Bronchus fibroblast of lung (primary cell): ENCODE measurements around the gene DDX39A. TPM values are rescaled to one million over a fixed set of nuclear protein-coding genes. Genes with fewer than 3 reads are reported as not detected.

Source experiments
- total RNA-seq: library from RNA; depleted of rRNA; stranded (reverse); fragments of >200 nt; gene quantifications from 2 replicates; pipeline ENCODE4 v1.2.3, GENCODE V29; 2015

The DDX39A gene
- 126 and 139 TPM in 2 replicates for total RNA-seq

DNA sequence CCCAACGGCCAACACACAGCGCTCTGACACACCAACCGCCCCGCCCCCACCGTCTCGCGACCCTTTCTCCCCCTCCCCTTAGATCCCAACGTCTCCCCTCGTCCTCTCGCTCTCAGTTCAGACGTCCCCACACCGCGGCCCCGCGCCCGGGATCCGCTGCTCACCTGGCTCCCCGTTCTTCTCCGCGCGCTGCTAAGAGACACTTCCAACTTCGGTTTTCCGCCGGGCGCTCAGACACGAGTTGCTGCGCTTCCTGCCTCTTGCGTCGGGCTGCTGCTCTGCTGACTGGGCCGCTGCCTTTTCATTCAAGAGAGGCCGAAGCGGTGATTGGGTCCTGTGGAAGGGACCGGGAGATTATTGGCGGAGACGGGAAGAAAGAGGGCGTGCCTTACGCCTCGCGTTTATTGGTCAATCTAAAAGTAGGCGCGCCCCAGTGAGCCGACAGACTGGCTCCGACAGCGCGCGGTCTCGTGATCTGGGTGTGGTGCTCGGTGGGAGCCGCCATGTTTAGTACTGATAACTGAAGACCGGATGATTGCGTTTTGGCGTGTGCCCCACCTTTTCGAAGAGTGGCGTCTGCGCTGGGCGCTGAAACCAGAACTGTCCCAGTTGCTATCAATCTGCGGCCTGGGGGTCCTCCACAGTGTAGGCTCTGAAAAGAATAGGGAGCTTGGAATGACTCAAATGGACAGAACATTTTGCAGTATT is at the start of gene DDX39A:
DDX39A (minus strand) TSS at position 236 of the 708 bp plus-strand sequence. CDS start 6,121 bp downstream, outside the sequence.

GRCh38 chr19:14432791-14433553 is 13.8 kb upstream of the DDX39A start, which contains the start of gene PKN1:
Gene PKN1, plus strand, starts transcription at chr19:14433306. Its CDS starts 216 bp downstream, at chr19:14433522.

Other genes with a start within 250 kb of the DDX39A start
- gene ADGRL1, start 213.2 kb downstream of the DDX39A start, total RNA-seq: 0.84 and 0.89 TPM in 2 replicates
- gene ADGRE5, start 37.9 kb downstream of the DDX39A start, total RNA-seq: 54.0 and 61.7 TPM in 2 replicates
- 93.2 and 107 TPM in 2 replicates for gene PKN1, start 14.0 kb upstream of the DDX39A start, total RNA-seq
- gene PTGER1, start 56.0 kb upstream of the DDX39A start, total RNA-seq: 1.0 and 2.5 TPM in 2 replicates
- gene GIPC1, start 76.8 kb upstream of the DDX39A start, total RNA-seq: 103 and 111 TPM in 2 replicates
- 77.5 and 86.8 TPM in 2 replicates for gene DNAJB1, start 99.1 kb upstream of the DDX39A start, total RNA-seq
- gene TECR, start 110.3 kb upstream of the DDX39A start, total RNA-seq: 98.9 and 105 TPM in 2 replicates
- gene NDUFB7, start 152.7 kb upstream of the DDX39A start, total RNA-seq: 506 and 586 TPM in 2 replicates
- not detected in 2 replicates for gene CLEC17A, start 163.7 kb upstream of the DDX39A start, total RNA-seq